H1 (cell line): Measurements from ENCODE around the gene PXDN. TPM values are rescaled to one million over a fixed set of nuclear protein-coding genes. Genes with fewer than 3 reads are reported as not detected.

ENCODE experiments used
- BCL11A ChIP-seq, 2 experiments: IDR thresholded peaks; one replicate each; pipeline ENCODE4 v1.6.1; 2011; ENCODE audit warnings: low read depth in 2 of 2, low read length in 2 of 2, mild to moderate bottlenecking in 2 of 2
- BRCA1 ChIP-seq: IDR thresholded peaks from 2 replicates; pipeline ENCODE4 v1.6.1; 2012; ENCODE audit warnings: low read depth, low read length, improper control_type of control experiment
- GTF2F1 ChIP-seq: IDR thresholded peaks from 2 replicates; pipeline ENCODE4 v1.6.1; 2012; ENCODE audit warnings: low read depth, low read length, improper control_type of control experiment, borderline replicate concordance
- SAP30 ChIP-seq: fragments of 300-600 bp; sonication (generic); IDR thresholded peaks from 2 replicates; pipeline ENCODE4 v1.7.1; 2012; ENCODE audit warnings: low read length, moderate library complexity, mild to moderate bottlenecking, inconsistent platforms; ENCODE audit not compliant: insufficient read depth, insufficient replicate concordance
- TAF1 ChIP-seq: IDR thresholded peaks from 2 replicates; pipeline ENCODE4 v1.6.1; 2011; ENCODE audit warnings: mild to moderate bottlenecking, low read depth, low read length
- ZNF274 ChIP-seq: IDR thresholded peaks from 2 replicates; pipeline ENCODE4 v1.7.0; 2012; ENCODE audit warnings: low read length, borderline replicate concordance; ENCODE audit errors: extremely low read depth
- polyA plus RNA-seq, 7 experiments: library from polyadenylated mRNA; depleted of rRNA in 3 of 7; stranded (reverse) in 5 of 7; unstranded in 2 of 7; fragments of >200 nt in 5 of 7; fragments of 200-250 nt in 2 of 7; gene quantifications; 1 replicate in 5 of 7; 2 replicates in 1 of 7; 4 replicates in 1 of 7; pipeline versions ENCODE4 v1.2.1 to v1.2.3, GENCODE V29; 2011 to 2013; ENCODE audit warnings: missing spikeins in 2 of 7, mixed read lengths in 2 of 7
- total RNA-seq: library from RNA; stranded (reverse); fragmentation: NEBNext Ultra II Directional; extraction: Animal tissue kit (Norgen Biotek cat#: 25700); gene quantifications from 2 replicates; pipeline ENCODE4 v1.2.1, GENCODE V29; 2021
- TF ChIP-seq, protein P1 (sequence below): fragments of 300-600 bp; sonication (generic); IDR thresholded peaks from 2 replicates; pipeline ENCODE4 v1.7.1; 2012; ENCODE audit warnings: low read length, moderate library complexity, mild to moderate bottlenecking, inconsistent platforms; ENCODE audit not compliant: insufficient replicate concordance
- TF ChIP-seq, protein P2 (sequence below), 3 experiments: IDR thresholded peaks; 1 replicate in 2 of 3; 2 replicates in 1 of 3; pipeline versions ENCODE4 v1.5.1 to v1.6.1; 2011; ENCODE audit warnings: low read length in 3 of 3, mild to moderate bottlenecking in 3 of 3, inconsistent platforms in 2 of 3, low read depth in 1 of 3, moderate library complexity in 1 of 3; ENCODE audit not compliant: insufficient read depth in 1 of 3; ENCODE audit errors: control extremely low read depth in 1 of 3

The PXDN gene
- total and polyA plus RNA-seq, 2 of the 8 experiments (the other 6 are each of a cell fraction or from before 2014, with no cell fraction given), result 104 to 141 TPM

DNA sequence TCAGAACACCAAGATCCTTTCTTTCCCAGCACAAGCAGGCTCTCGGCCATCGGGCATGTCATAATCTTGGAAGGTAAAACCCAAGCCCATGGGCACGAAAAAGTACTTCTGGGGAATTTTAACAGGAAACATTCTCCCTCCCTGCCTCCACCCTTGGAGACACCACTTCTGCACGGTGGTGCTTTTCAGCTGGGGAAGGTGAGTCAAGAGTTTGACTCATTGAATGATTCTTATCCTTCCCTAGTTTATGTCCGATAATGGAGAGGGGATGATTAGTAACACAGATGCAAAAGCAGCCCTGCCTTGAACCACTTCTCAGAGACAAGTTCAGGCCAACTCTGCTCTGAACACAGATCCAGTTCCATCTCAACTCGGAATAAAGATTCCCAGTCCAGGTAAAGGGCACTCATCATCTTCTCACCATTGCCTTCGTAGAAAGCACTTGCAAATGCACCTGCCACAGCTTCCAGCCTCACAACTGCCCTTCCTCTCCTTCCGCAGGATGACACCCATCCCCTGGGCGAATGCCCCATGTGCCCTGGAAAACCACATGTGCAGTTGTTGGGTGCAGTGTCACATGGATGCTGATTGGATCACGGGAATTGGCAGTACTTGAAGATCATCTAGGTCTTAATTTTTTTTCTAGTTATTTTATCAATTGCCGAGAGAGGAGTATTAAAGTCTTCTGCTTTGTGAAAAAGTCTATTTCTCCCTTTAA lies 136.2 kb downstream of the PXDN start (continued):
- TF ChIP-seq, protein P1, sequence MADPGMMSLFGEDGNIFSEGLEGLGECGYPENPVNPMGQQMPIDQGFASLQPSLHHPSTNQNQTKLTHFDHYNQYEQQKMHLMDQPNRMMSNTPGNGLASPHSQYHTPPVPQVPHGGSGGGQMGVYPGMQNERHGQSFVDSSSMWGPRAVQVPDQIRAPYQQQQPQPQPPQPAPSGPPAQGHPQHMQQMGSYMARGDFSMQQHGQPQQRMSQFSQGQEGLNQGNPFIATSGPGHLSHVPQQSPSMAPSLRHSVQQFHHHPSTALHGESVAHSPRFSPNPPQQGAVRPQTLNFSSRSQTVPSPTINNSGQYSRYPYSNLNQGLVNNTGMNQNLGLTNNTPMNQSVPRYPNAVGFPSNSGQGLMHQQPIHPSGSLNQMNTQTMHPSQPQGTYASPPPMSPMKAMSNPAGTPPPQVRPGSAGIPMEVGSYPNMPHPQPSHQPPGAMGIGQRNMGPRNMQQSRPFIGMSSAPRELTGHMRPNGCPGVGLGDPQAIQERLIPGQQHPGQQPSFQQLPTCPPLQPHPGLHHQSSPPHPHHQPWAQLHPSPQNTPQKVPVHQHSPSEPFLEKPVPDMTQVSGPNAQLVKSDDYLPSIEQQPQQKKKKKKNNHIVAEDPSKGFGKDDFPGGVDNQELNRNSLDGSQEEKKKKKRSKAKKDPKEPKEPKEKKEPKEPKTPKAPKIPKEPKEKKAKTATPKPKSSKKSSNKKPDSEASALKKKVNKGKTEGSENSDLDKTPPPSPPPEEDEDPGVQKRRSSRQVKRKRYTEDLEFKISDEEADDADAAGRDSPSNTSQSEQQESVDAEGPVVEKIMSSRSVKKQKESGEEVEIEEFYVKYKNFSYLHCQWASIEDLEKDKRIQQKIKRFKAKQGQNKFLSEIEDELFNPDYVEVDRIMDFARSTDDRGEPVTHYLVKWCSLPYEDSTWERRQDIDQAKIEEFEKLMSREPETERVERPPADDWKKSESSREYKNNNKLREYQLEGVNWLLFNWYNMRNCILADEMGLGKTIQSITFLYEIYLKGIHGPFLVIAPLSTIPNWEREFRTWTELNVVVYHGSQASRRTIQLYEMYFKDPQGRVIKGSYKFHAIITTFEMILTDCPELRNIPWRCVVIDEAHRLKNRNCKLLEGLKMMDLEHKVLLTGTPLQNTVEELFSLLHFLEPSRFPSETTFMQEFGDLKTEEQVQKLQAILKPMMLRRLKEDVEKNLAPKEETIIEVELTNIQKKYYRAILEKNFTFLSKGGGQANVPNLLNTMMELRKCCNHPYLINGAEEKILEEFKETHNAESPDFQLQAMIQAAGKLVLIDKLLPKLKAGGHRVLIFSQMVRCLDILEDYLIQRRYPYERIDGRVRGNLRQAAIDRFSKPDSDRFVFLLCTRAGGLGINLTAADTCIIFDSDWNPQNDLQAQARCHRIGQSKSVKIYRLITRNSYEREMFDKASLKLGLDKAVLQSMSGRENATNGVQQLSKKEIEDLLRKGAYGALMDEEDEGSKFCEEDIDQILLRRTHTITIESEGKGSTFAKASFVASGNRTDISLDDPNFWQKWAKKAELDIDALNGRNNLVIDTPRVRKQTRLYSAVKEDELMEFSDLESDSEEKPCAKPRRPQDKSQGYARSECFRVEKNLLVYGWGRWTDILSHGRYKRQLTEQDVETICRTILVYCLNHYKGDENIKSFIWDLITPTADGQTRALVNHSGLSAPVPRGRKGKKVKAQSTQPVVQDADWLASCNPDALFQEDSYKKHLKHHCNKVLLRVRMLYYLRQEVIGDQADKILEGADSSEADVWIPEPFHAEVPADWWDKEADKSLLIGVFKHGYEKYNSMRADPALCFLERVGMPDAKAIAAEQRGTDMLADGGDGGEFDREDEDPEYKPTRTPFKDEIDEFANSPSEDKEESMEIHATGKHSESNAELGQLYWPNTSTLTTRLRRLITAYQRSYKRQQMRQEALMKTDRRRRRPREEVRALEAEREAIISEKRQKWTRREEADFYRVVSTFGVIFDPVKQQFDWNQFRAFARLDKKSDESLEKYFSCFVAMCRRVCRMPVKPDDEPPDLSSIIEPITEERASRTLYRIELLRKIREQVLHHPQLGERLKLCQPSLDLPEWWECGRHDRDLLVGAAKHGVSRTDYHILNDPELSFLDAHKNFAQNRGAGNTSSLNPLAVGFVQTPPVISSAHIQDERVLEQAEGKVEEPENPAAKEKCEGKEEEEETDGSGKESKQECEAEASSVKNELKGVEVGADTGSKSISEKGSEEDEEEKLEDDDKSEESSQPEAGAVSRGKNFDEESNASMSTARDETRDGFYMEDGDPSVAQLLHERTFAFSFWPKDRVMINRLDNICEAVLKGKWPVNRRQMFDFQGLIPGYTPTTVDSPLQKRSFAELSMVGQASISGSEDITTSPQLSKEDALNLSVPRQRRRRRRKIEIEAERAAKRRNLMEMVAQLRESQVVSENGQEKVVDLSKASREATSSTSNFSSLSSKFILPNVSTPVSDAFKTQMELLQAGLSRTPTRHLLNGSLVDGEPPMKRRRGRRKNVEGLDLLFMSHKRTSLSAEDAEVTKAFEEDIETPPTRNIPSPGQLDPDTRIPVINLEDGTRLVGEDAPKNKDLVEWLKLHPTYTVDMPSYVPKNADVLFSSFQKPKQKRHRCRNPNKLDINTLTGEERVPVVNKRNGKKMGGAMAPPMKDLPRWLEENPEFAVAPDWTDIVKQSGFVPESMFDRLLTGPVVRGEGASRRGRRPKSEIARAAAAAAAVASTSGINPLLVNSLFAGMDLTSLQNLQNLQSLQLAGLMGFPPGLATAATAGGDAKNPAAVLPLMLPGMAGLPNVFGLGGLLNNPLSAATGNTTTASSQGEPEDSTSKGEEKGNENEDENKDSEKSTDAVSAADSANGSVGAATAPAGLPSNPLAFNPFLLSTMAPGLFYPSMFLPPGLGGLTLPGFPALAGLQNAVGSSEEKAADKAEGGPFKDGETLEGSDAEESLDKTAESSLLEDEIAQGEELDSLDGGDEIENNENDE, result no peak
- TF ChIP-seq TAF1 (no peak), SAP30 (no peak), GTF2F1 (no peak), BRCA1 (no peak), BCL11A (IDR thresholded peaks at IDR 0.05; ENCODE audit: low read depth in 2 of 2, low read length in 2 of 2) (no peak), ZNF274 (no peak)
- TF ChIP-seq, protein P2, sequence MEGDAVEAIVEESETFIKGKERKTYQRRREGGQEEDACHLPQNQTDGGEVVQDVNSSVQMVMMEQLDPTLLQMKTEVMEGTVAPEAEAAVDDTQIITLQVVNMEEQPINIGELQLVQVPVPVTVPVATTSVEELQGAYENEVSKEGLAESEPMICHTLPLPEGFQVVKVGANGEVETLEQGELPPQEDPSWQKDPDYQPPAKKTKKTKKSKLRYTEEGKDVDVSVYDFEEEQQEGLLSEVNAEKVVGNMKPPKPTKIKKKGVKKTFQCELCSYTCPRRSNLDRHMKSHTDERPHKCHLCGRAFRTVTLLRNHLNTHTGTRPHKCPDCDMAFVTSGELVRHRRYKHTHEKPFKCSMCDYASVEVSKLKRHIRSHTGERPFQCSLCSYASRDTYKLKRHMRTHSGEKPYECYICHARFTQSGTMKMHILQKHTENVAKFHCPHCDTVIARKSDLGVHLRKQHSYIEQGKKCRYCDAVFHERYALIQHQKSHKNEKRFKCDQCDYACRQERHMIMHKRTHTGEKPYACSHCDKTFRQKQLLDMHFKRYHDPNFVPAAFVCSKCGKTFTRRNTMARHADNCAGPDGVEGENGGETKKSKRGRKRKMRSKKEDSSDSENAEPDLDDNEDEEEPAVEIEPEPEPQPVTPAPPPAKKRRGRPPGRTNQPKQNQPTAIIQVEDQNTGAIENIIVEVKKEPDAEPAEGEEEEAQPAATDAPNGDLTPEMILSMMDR (IDR thresholded peaks at IDR 0.05; ENCODE audit: control extremely low read depth in 1 of 3, insufficient read depth in 1 of 3, low read depth in 1 of 3, low read length in 3 of 3), result no peak
